ENCODE measurements around the gene SPOCD1. TPM values are rescaled to one million over a fixed set of nuclear protein-coding genes. Genes with fewer than 3 reads are reported as not detected.

SPOCD1 gene
- total RNA-seq = 0.86 and 2.1 TPM in 2 replicates

GRCh38 chr1:31815752-31816500, at the start of gene SPOCD1:
TSS of gene SPOCD1 (minus strand) at chr1:31816022. CDS start at chr1:31815333, 689 bp downstream.

GRCh38 chr1:31764312-31765040, 51.3 kb downstream of the SPOCD1 start, which contains the start of gene ADGRB2:
TSS of gene ADGRB2 (minus strand) at chr1:31764340. CDS start at chr1:31757221, 7,119 bp downstream.

Other genes starting within 250 kb of the SPOCD1 start
- gene TINAGL1, start 239.5 kb downstream of the SPOCD1 start, total RNA-seq = 153 and 315 TPM in 2 replicates
- gene HCRTR1, start 198.3 kb downstream of the SPOCD1 start, total RNA-seq = 0.86 and 5.3 TPM in 2 replicates
- 110 and 125 TPM in 2 replicates for gene PEF1, start 171.1 kb downstream of the SPOCD1 start, total RNA-seq
- 0.26 and 0.87 TPM in 2 replicates for gene COL16A1, start 112.0 kb downstream of the SPOCD1 start, total RNA-seq
- 0.09 and 0.11 TPM in 2 replicates for gene ADGRB2, start 51.7 kb downstream of the SPOCD1 start, total RNA-seq
- 274 and 419 TPM in 2 replicates for gene PTP4A2, start 122.3 kb upstream of the SPOCD1 start, total RNA-seq
- gene KHDRBS1, start 197.8 kb upstream of the SPOCD1 start, total RNA-seq = 47.8 and 60.2 TPM in 2 replicates